HCT116 (cell line): Measurements from ENCODE around the gene ABCC8.

Experiments
- EZH2 ChIP-seq: fragments of 200-600 bp; sonication (generic); IDR thresholded peaks from 2 replicates; pipeline ENCODE4 v1.6.1; 2017; ENCODE audit warnings: antibody characterized with exemption, mixed run types
- POLR2A ChIP-seq: IDR thresholded peaks from 2 replicates; pipeline ENCODE4 v1.7.0; 2011; ENCODE audit warnings: borderline replicate concordance; ENCODE audit not compliant: insufficient read depth, insufficient read length; ENCODE audit errors: extremely low read depth
- POLR2AphosphoS5 ChIP-seq: IDR thresholded peaks from 2 replicates; pipeline ENCODE4 v1.6.1; 2011; ENCODE audit warnings: mild to moderate bottlenecking, low read depth, low read length, moderate library complexity
- TF ChIP-seq, protein P1 (sequence below), 3 experiments: fragments of 200-600 bp in 1 of 3; sonication (generic) in 1 of 3; IDR thresholded peaks in 2 of 3; conservative IDR thresholded peaks in 1 of 3; 2 replicates each; pipeline ENCODE4 v1.5.1; 2012 to 2017; ENCODE audit warnings: low read depth in 2 of 3, low read length in 2 of 3, antibody characterized with exemption in 1 of 3, borderline replicate concordance in 1 of 3, control low read depth in 1 of 3, mild to moderate bottlenecking in 1 of 3, mixed read lengths in 1 of 3, mixed run types in 1 of 3, moderate library complexity in 1 of 3; ENCODE audit not compliant: insufficient read depth in 1 of 3

DNA sequence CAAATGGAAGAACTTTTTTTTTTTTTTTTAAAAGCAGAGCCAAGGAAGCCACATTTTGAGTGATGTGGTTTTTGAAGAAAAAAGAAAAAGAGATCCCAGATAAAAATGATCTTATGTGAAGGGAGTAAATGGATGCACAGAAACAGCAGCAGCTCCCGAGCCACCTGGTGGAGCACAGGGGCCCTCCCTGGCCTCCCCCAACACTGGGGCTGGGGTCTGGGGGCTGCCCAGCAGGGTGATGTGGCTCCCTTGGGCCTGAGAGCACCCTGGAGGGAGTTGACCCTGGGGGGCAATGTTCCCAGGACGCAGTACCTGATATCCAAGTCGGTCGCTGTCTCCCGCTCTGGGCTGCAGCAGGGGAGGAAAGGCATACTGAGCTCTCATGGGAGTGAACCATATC, 61.7 kb downstream of the ABCC8 start:
- TF ChIP-seq EZH2 (no peak), POLR2A (no peak), POLR2AphosphoS5 (no peak)
- TF ChIP-seq, protein P1, sequence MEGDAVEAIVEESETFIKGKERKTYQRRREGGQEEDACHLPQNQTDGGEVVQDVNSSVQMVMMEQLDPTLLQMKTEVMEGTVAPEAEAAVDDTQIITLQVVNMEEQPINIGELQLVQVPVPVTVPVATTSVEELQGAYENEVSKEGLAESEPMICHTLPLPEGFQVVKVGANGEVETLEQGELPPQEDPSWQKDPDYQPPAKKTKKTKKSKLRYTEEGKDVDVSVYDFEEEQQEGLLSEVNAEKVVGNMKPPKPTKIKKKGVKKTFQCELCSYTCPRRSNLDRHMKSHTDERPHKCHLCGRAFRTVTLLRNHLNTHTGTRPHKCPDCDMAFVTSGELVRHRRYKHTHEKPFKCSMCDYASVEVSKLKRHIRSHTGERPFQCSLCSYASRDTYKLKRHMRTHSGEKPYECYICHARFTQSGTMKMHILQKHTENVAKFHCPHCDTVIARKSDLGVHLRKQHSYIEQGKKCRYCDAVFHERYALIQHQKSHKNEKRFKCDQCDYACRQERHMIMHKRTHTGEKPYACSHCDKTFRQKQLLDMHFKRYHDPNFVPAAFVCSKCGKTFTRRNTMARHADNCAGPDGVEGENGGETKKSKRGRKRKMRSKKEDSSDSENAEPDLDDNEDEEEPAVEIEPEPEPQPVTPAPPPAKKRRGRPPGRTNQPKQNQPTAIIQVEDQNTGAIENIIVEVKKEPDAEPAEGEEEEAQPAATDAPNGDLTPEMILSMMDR (IDR thresholded peaks at IDR 0.05 in 2 of 3, conservative IDR thresholded peaks at IDR 0.05 in 1 of 3; ENCODE audit: borderline replicate concordance in 1 of 3, insufficient read depth in 1 of 3, low read depth in 2 of 3, low read length in 2 of 3): no peak
